ENCODE data around the gene FGF13.
A peak's percentile ranks its signal among the peaks of the same experiment; 100 is the strongest.

- TF ChIP-seq, protein P1, sequence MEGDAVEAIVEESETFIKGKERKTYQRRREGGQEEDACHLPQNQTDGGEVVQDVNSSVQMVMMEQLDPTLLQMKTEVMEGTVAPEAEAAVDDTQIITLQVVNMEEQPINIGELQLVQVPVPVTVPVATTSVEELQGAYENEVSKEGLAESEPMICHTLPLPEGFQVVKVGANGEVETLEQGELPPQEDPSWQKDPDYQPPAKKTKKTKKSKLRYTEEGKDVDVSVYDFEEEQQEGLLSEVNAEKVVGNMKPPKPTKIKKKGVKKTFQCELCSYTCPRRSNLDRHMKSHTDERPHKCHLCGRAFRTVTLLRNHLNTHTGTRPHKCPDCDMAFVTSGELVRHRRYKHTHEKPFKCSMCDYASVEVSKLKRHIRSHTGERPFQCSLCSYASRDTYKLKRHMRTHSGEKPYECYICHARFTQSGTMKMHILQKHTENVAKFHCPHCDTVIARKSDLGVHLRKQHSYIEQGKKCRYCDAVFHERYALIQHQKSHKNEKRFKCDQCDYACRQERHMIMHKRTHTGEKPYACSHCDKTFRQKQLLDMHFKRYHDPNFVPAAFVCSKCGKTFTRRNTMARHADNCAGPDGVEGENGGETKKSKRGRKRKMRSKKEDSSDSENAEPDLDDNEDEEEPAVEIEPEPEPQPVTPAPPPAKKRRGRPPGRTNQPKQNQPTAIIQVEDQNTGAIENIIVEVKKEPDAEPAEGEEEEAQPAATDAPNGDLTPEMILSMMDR (IDR thresholded peaks at IDR 0.05): peak; percentile 57
- TF ChIP-seq MAFK (IDR thresholded peaks at IDR 0.05; ENCODE audit: partially characterized antibody) (no peak), SMC3 (IDR thresholded peaks at IDR 0.05) (peak; percentile 44; the same call in 2 of the 3 replicates), CEBPB (IDR thresholded peaks at IDR 0.05) (no peak), POLR2A (IDR thresholded peaks at IDR 0.05; ENCODE audit: low read length) (no peak), TFCP2L1 (CRISPR knock-in tag; IDR thresholded peaks at IDR 0.05) (no peak), NFE2L2 (conservative IDR thresholded peaks at IDR 0.05; ENCODE audit: low read length) (no peak), MYC (IDR thresholded peaks at IDR 0.05; ENCODE audit: borderline replicate concordance, low read length) (no peak), MAX (IDR thresholded peaks at IDR 0.05) (no peak), HOXA7 (CRISPR knock-in tag; IDR thresholded peaks at IDR 0.05) (no peak), HDAC2 (IDR thresholded peaks at IDR 0.05) (no peak)
- TF ChIP-seq, protein P2, sequence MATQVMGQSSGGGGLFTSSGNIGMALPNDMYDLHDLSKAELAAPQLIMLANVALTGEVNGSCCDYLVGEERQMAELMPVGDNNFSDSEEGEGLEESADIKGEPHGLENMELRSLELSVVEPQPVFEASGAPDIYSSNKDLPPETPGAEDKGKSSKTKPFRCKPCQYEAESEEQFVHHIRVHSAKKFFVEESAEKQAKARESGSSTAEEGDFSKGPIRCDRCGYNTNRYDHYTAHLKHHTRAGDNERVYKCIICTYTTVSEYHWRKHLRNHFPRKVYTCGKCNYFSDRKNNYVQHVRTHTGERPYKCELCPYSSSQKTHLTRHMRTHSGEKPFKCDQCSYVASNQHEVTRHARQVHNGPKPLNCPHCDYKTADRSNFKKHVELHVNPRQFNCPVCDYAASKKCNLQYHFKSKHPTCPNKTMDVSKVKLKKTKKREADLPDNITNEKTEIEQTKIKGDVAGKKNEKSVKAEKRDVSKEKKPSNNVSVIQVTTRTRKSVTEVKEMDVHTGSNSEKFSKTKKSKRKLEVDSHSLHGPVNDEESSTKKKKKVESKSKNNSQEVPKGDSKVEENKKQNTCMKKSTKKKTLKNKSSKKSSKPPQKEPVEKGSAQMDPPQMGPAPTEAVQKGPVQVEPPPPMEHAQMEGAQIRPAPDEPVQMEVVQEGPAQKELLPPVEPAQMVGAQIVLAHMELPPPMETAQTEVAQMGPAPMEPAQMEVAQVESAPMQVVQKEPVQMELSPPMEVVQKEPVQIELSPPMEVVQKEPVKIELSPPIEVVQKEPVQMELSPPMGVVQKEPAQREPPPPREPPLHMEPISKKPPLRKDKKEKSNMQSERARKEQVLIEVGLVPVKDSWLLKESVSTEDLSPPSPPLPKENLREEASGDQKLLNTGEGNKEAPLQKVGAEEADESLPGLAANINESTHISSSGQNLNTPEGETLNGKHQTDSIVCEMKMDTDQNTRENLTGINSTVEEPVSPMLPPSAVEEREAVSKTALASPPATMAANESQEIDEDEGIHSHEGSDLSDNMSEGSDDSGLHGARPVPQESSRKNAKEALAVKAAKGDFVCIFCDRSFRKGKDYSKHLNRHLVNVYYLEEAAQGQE (IDR thresholded peaks at IDR 0.05): no peak
These were observed 33.7 kb upstream of the FGF13 start for GRCh38 chrX:138745196-138745595.
